OCI-LY7 (cell line): ENCODE data around the gene LINC00237. TPM values are rescaled to one million over a fixed set of nuclear protein-coding genes. Genes with fewer than 3 reads are reported as not detected.

Experiments used
- BruUV-seq: library from RNA; stranded (reverse); fragments of 400-500 nt; replicated peaks from 2 replicates; lab custom pipeline; 2021; lab: Mats Ljungman, UMichigan
- CTCF ChIA-PET: fragments of 300-600 bp; sonication (Branson Sonifier 250); formaldehyde crosslinking; loops from one replicate; lab custom pipeline; 2022; ENCODE audit warnings: antibody characterized with exemption; ENCODE audit not compliant: unreplicated experiment; lab: Charles Lee
- POLR2A ChIA-PET: fragments of 300-600 bp; sonication (Branson Sonifier 250); formaldehyde crosslinking; loops from one replicate; lab custom pipeline; 2022; ENCODE audit warnings: antibody characterized with exemption; lab: Charles Lee
- DNase-seq: peaks from one replicate; pipeline ENCODE4 v3.0.0-alpha.2; 2015; ENCODE audit warnings: low spot score
- H2AFZ ChIP-seq: fragments of 200-600 bp; sonication (generic), shearing (Covaris generic); 2 replicates; pipeline ENCODE4 v1.6.1; 2014; ENCODE audit warnings: mild to moderate bottlenecking, antibody characterized with exemption, low read length, moderate library complexity
- H3K27ac ChIP-seq: fragments of 200-600 bp; sonication (generic); 2 replicates; pipeline ENCODE4 v1.5.1; 2014; ENCODE audit warnings: mixed run types, low read depth, mild to moderate bottlenecking, moderate library complexity, low read length, inconsistent platforms; ENCODE audit not compliant: poor library complexity, severe bottlenecking
- H3K36me3 ChIP-seq: fragments of 200-600 bp; sonication (generic); 2 replicates; pipeline ENCODE4 v1.6.1; 2014; ENCODE audit warnings: mild to moderate bottlenecking, antibody characterized with exemption, low read length, moderate library complexity, mixed read lengths; ENCODE audit not compliant: insufficient read depth
- H3K4me1 ChIP-seq: fragments of 200-600 bp; sonication (generic); 2 replicates; pipeline ENCODE4 v1.5.1; 2014; ENCODE audit warnings: mild to moderate bottlenecking, low read length; ENCODE audit not compliant: insufficient read depth, poor library complexity, severe bottlenecking
- H3K4me2 ChIP-seq: fragments of 200-600 bp; sonication (generic); 2 replicates; pipeline ENCODE4 v1.6.1; 2014; ENCODE audit warnings: mild to moderate bottlenecking, low read length
- H3K4me3 ChIP-seq: fragments of 200-600 bp; sonication (generic); 2 replicates; pipeline ENCODE4 v1.5.1; 2014; ENCODE audit warnings: mild to moderate bottlenecking, low read depth, low read length; ENCODE audit not compliant: poor library complexity, severe bottlenecking
- H3K79me2 ChIP-seq: fragments of 200-600 bp; sonication (generic); 2 replicates; pipeline ENCODE4 v1.6.1; 2016; ENCODE audit warnings: low read depth, mild to moderate bottlenecking, low read length, moderate library complexity, mixed read lengths; ENCODE audit not compliant: insufficient read depth
- H3K9me2 ChIP-seq: fragments of 200-600 bp; sonication (generic); 2 replicates; pipeline ENCODE4 v1.6.1; 2016; ENCODE audit warnings: mild to moderate bottlenecking, low read length, mixed read lengths; ENCODE audit not compliant: insufficient read depth
- H3K9me3 ChIP-seq: fragments of 200-600 bp; sonication (generic); 2 replicates; pipeline ENCODE4 v1.6.1; 2014; ENCODE audit warnings: mild to moderate bottlenecking, mixed run types, low read length, mixed read lengths
- H4K20me1 ChIP-seq: fragments of 200-600 bp; sonication (generic); 2 replicates; pipeline ENCODE4 v1.6.1; 2014; ENCODE audit warnings: mild to moderate bottlenecking, antibody characterized with exemption, low read length, moderate library complexity, mixed read lengths; ENCODE audit not compliant: insufficient read depth
- CTCF ChIP-seq: fragments of 200-600 bp; sonication (generic); conservative IDR thresholded peaks from 2 replicates; pipeline ENCODE4 v1.5.1; 2014; ENCODE audit warnings: mild to moderate bottlenecking, antibody characterized with exemption, low read length, moderate library complexity, mixed read lengths
- EZH2phosphoT487 ChIP-seq: fragments of 200-600 bp; sonication (generic); IDR thresholded peaks from 2 replicates; pipeline ENCODE4 v1.6.1; 2018; ENCODE audit warnings: low read depth, borderline replicate concordance, mild to moderate bottlenecking, mixed run types, antibody characterized with exemption, low read length, moderate library complexity, mixed read lengths
- intact Hi-C: fragments of 100-400 bp; cut with micrococcal nuclease; formaldehyde crosslinking; loops from one replicate; pipeline ENCODE4 v1.10.0; 2022; ENCODE audit not compliant: unreplicated experiment
- small RNA-seq: library from RNA; depleted of rRNA; stranded (forward); fragments of <200 nt; gene quantifications from one replicate; pipeline ENCODE3, GENCODE V24; 2014
- total RNA-seq, 2 experiments: library from RNA; depleted of rRNA in 1 of 2; stranded (reverse); fragments of >200 nt in 1 of 2; shearing (Covaris generic) in 1 of 2; gene quantifications; 2 replicates each; pipeline ENCODE4 v1.2.3, GENCODE V29; 2014 to 2022

LINC00237 gene
- total RNA-seq, 2 experiments from 2014 or later, result not detected

GRCh38 chr20:21047981-21048380 is 58.2 kb downstream of the LINC00237 start:
- no peak overlapping the region for H3K4me3 ChIP-seq
- no peaks in the 10 kb centered on the region for H3K9me3 ChIP-seq
- no peak overlapping the region for H2AFZ ChIP-seq
- ChIA-PET POLR2A (no interaction called here), CTCF (interaction anchor here (1.2 kb wide), 1 partner anchor 150 kb away, joined by 3 read pairs; no protein-coding TSS in a partner anchor)
- no peaks in the 10 kb centered on the region for H3K4me1 ChIP-seq
- no peak for DNase-seq
- H3K79me2 ChIP-seq, result no peaks in the 10 kb centered on the region
- no TSS peak for BruUV-seq
- no peaks in the 10 kb centered on the region for H3K9me2 ChIP-seq
- H3K27ac ChIP-seq, result no peak overlapping the region
- TF ChIP-seq CTCF, result no peak
- TF ChIP-seq EZH2phosphoT487, result no peak
- intact Hi-C loops, result loop anchor here (5.0 kb wide), 2 partner anchors 79 to 459 kb away; partner anchors contain the start of gene KIZ
- H4K20me1 ChIP-seq, result no peaks in the 10 kb centered on the region
- no peaks in the 10 kb centered on the region for H3K36me3 ChIP-seq
- no peak overlapping the region for H3K4me2 ChIP-seq

- Histone ChIP-seq H3K4me1 (no peaks in the 10 kb centered on the region), H3K27ac (no peak overlapping the region), H3K4me2 (no peak overlapping the region), H4K20me1 (no peaks in the 10 kb centered on the region), H3K79me2 (no peaks in the 10 kb centered on the region), H3K36me3 (no peaks in the 10 kb centered on the region), H3K9me2 (no peaks in the 10 kb centered on the region), H3K4me3 (no peak overlapping the region), H2AFZ (no peak overlapping the region), H3K9me3 (no peaks in the 10 kb centered on the region)
- BruUV-seq, result no TSS peak
- DNase-seq, result no peak
- intact Hi-C loops, result loop anchor here (5.0 kb wide), 2 partner anchors 81 to 461 kb away; partner anchors contain the start of gene KIZ
- ChIA-PET CTCF (no interaction called here), POLR2A (no interaction called here)
- no peak for TF ChIP-seq EZH2phosphoT487
- no peak for TF ChIP-seq CTCF
Observed at GRCh38 chr20:21046413-21047070, 59.6 kb downstream of the LINC00237 start.

Small RNAs within 50 kb of the gene (small RNA-seq; reads per million reads assigned to genes)
- gene RNA5SP477, result 0.16 reads per million

Other genes starting within 250 kb of the LINC00237 start
- 16.0 and 21.6 TPM in 2 replicates for gene KIZ, start 19.7 kb upstream of the LINC00237 start, total RNA-seq (2014; rRNA removed; shearing (Covaris generic))
- gene KIZ, start 19.7 kb upstream of the LINC00237 start, total RNA-seq (2022), result 23.7 and 34.1 TPM in 2 replicates
- 43.7 and 47.9 TPM in 2 replicates for gene XRN2, start 197.0 kb upstream of the LINC00237 start, total RNA-seq (2014; rRNA removed; shearing (Covaris generic))
- gene XRN2, start 197.0 kb upstream of the LINC00237 start, total RNA-seq (2022), result 47.9 and 50.3 TPM in 2 replicates